A549 (cell line): ENCODE measurements around the gene SHOC2.

Source experiments
- HOXA7 ChIP-seq: fragments of 250-450 bp; sonication (Bioruptor Pico); IDR thresholded peaks from 2 replicates; pipeline ENCODE4 v1.5.0; 2020; ENCODE audit warnings: mild to moderate bottlenecking, moderate library complexity
- JUNB ChIP-seq: fragments of >200 bp; sonication (Bioruptor Twin); formaldehyde crosslinking; IDR thresholded peaks from 2 replicates; pipeline ENCODE4 v1.6.1; 2016
- POLR2A ChIP-seq: IDR thresholded peaks from 2 replicates; pipeline ENCODE4 v1.6.1; 2012; ENCODE audit warnings: mild to moderate bottlenecking, low read length
- RAD21 ChIP-seq, 2 experiments: fragments of >200 bp in 1 of 2; sonication (Bioruptor Twin) in 1 of 2; formaldehyde crosslinking in 1 of 2; IDR thresholded peaks in 1 of 2; conservative IDR thresholded peaks in 1 of 2; 2 replicates in 1 of 2; 3 replicates in 1 of 2; pipeline ENCODE4 v1.6.1; 2012 to 2018; ENCODE audit warnings: inconsistent platforms in 1 of 2
- TF ChIP-seq, protein P1 (sequence below): fragments of >200 bp; sonication (Bioruptor Twin); formaldehyde crosslinking; IDR thresholded peaks from 3 replicates; pipeline ENCODE4 v1.5.1; 2016

DNA sequence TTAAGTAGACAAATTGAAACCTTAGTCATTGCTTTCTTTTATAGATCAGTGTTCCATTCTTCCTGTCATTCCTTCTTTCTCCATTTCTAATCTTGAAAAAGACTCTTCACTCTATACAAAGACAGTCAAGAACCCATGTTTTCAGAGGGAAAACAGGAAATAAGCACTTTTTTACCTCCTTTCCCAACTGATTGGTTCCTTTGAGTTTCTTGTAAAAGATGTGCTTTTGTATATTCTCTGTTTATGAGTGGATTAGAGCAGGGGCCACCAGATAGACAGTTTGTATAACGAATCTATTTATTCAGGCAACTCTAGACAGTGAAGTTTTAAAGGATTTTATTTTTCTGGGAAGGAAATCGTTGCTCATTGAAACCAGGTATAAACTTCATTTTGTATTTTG lies 49.8 kb downstream of the SHOC2 start:
- TF ChIP-seq HOXA7 (CRISPR knock-in tag) (no peak), POLR2A (no peak), JUNB (no peak), RAD21 (conservative IDR thresholded peaks at IDR 0.05 in 1 of 2, IDR thresholded peaks at IDR 0.05 in 1 of 2) (no peak)
- TF ChIP-seq, protein P1, sequence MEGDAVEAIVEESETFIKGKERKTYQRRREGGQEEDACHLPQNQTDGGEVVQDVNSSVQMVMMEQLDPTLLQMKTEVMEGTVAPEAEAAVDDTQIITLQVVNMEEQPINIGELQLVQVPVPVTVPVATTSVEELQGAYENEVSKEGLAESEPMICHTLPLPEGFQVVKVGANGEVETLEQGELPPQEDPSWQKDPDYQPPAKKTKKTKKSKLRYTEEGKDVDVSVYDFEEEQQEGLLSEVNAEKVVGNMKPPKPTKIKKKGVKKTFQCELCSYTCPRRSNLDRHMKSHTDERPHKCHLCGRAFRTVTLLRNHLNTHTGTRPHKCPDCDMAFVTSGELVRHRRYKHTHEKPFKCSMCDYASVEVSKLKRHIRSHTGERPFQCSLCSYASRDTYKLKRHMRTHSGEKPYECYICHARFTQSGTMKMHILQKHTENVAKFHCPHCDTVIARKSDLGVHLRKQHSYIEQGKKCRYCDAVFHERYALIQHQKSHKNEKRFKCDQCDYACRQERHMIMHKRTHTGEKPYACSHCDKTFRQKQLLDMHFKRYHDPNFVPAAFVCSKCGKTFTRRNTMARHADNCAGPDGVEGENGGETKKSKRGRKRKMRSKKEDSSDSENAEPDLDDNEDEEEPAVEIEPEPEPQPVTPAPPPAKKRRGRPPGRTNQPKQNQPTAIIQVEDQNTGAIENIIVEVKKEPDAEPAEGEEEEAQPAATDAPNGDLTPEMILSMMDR = no peak
